Activated CD4-positive, alpha-beta T cell treated with anti-CD3 and anti-CD28 coated beads, Interleukin-2, Interleukin-6, amounts not matched to agents 100 ng/mL and 50 ng/mL, durations not matched to agents 16 hours and 8 hours (primary cell): ENCODE data around the gene HMG20A.

Experiments used
- DNase-seq: peaks from one replicate; pipeline ENCODE4 v3.0.0-alpha.2; 2020

The HMG20A gene

GRCh38 chr15:77526595-77527163 lies 106.0 kb downstream of the HMG20A start:
- no peak for DNase-seq

DNA sequence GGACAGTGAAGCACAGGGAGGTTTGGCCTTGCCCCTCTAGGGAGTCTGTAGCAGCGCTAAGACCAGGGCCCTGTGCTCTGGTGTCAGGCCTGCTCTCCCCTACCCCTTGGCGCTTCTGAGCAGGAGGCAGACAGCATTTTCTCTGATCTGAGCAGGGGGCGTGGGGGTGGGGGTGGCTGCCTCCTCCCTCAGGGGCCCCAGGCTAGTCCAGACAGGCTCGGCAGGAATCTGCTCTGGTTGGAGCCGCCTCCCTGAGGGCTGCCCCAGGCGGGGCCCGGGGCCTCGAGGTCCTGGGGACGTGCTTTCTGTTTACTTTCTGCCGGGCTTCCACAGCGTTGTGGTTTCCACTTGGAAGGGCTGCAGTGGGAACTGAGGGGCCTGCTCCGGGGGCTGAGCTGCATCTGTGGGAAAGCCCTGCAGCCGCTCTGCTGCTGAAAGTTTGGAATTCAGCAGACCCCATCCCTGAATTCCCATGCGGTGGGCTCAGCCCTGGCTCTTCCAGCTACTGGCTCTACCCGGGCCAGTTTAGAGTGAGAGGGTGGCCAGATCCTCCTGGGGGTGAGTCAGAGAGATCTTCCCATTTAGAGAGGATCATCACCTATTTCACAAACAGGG lies 106.6 kb downstream of the HMG20A start:
- DNase-seq = no peak

DNA sequence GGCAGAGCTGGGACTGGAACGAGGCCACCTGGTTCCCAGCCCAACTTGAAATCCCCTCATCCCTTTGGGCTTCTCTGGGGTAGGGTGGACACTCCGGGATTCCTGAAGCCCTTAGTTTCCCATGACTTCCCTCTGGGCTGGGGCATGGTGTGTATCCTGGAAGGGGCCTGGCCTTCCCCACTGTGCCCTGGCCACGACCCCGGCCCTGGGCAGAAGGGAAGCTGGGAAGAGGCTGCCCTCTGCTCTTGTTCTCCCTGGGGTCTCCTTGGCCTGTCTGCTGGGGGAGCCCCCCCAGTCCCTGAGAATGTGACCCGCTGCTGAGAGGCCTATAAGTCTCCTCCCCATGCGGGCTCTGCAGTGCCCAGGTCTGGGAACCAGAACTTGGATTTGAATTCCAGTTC lies 107.1 kb downstream of the HMG20A start:
- no peak for DNase-seq

DNA sequence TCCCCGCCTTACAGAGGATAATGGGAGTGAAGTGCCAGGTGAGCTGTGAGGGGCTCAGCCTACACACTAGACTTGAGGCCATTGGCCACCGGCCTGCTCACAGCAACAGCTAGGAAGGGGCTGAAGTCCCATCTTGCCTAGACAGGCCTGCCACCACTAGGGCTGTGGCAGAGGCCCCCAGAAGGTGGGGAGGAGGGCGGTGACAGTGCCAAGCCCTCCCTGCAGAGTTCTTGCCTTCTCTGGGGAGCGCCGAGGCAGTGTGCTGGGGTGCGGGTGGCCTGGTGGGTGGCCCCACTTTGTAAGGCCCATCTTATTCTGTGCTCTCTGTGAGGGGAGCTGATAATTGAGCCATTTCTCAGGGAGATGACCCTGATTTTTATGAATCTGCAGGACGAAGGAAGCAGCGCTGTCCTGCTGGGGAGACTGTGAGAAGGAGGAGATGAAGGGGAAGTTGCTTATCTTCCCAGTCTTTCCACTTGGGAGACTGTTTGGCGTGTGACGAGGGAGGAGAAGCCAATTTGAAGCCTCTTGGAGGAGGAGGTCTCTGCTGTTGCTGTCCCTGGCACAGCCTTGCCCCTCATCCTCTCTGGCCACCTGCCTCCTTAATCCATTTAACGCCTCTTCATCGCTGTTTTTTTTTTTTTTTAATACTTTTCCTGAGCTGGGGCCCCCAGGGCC lies 107.7 kb downstream of the HMG20A start:
- DNase-seq = no peak

- DNase-seq = no peak
These were observed 108.3 kb downstream of the HMG20A start for GRCh38 chr15:77528968-77529319.

- no peak for DNase-seq
These were observed 108.9 kb downstream of the HMG20A start for GRCh38 chr15:77529394-77530159.

DNA sequence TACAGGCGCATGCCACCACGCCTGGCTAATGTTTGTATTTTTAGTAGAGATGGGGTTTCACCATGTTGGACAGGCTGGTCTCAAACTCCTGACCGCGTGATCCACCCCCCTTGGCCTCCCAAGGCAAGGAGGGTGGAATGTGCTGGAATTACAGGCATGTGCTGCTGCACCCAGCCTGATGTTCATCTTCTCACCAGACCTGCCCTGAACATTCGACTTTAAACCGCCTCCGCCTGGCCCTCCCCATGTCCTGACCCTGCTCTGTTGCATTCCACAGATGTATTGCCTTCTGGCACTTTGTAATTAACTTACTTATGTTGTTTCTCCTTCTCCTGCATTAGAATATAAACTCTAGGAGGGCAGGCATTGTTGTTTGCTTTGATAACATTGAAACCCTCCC lies 109.9 kb downstream of the HMG20A start:
- no peak for DNase-seq

DNA sequence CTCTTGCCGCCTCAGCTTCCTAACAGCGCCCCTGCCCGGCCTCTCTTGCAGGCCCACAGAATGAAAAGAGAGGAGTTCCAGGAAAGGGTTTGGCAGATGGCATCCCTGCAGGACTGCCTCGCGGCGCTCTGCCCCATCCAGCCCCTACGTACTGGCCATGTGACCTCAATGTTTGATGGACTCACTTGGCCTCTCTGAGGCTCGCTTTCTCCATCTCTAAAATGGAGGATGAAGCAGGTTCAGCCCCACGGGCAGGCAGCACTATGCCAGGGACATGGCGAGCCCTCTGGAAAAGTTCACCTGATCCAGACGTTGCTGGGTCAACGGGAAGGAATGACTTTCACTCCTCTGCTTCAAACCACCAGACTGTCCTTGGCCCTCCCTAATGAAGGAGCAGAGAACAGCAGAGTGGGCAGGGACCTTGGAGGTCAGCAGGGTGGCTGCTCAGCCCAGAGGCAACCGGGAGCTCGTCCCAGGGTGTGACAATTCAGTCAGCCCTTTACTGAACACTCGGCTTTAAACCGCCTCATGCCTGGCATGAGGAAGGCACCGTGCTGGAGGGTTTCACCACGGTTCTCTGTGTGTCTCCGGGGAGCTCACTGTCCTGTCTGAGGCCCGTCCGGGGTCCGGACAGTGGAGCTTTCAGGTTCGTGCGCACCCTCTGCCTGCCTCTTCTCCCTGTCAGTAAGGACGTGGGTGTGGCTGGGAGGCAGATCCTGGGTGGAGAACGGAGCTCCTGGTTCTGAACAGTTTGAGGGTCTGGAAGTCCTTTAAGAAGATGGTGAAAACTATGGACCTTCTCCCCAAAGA lies 110.7 kb downstream of the HMG20A start:
- no peak for DNase-seq

GRCh38 chr15:77532067-77532710 lies 111.5 kb downstream of the HMG20A start:
- no peak for DNase-seq

GRCh38 chr15:77532846-77533245 lies 112.2 kb downstream of the HMG20A start:
- DNase-seq = no peak

- DNase-seq = no peak
These were observed 113.1 kb downstream of the HMG20A start for GRCh38 chr15:77533578-77534430.
